GM12878 (cell line): Measurements from ENCODE around the gene TNFRSF8.

ENCODE experiments used
- CHD1 ChIP-seq: IDR thresholded peaks from 2 replicates; pipeline ENCODE4 v1.6.1; 2012; ENCODE audit warnings: low read depth, low read length, improper control_type of control experiment
- CTCF ChIP-seq, 3 experiments: IDR thresholded peaks in 2 of 3; conservative IDR thresholded peaks in 1 of 3; 2 replicates each; pipeline ENCODE4 v1.5.1; 2011; ENCODE audit warnings: low read depth in 3 of 3, low read length in 3 of 3, mild to moderate bottlenecking in 3 of 3, control low read depth in 2 of 3, moderate library complexity in 2 of 3, inconsistent platforms in 1 of 3, mixed read lengths in 1 of 3; ENCODE audit not compliant: control insufficient read depth in 2 of 3, insufficient read depth in 1 of 3; ENCODE audit errors: extremely low read depth in 1 of 3
- DPF2 ChIP-seq: fragments of 450-650 bp; IDR thresholded peaks from 2 replicates; pipeline ENCODE4 v1.6.1; 2017; ENCODE audit warnings: mild to moderate bottlenecking
- ETV6 ChIP-seq, 2 experiments: fragments of 450-650 bp in 1 of 2; IDR thresholded peaks in 1 of 2; conservative IDR thresholded peaks in 1 of 2; 2 replicates each; pipeline ENCODE4 v1.6.1; 2014; ENCODE audit warnings: antibody characterized with exemption in 1 of 2, borderline replicate concordance in 1 of 2, low read depth in 1 of 2, mild to moderate bottlenecking in 1 of 2, moderate library complexity in 1 of 2
- FOS ChIP-seq: IDR thresholded peaks from 3 replicates; pipeline ENCODE4 v1.6.1; 2011; ENCODE audit warnings: borderline replicate concordance; ENCODE audit not compliant: insufficient read length; ENCODE audit errors: extremely low read depth
- NRF1 ChIP-seq: conservative IDR thresholded peaks from 2 replicates; pipeline ENCODE4 v1.6.1; 2011; ENCODE audit warnings: mild to moderate bottlenecking, low read depth, low read length, improper control_type of control experiment
- RAD21 ChIP-seq: IDR thresholded peaks from 2 replicates; pipeline ENCODE4 v1.6.1; 2011; ENCODE audit warnings: mild to moderate bottlenecking, low read depth, low read length, moderate library complexity; ENCODE audit not compliant: insufficient read depth
- TAF1 ChIP-seq: IDR thresholded peaks from 2 replicates; pipeline ENCODE4 v1.6.1; 2011; ENCODE audit warnings: mild to moderate bottlenecking, low read depth, low read length, borderline replicate concordance
- TCF12 ChIP-seq: IDR thresholded peaks from 2 replicates; pipeline ENCODE4 v1.6.1; 2011; ENCODE audit warnings: low read depth, mild to moderate bottlenecking, low read length
- ZNF207 ChIP-seq: fragments of 450-650 bp; IDR thresholded peaks from 2 replicates; pipeline ENCODE4 v1.6.1; 2014; ENCODE audit warnings: antibody characterized with exemption, mild to moderate bottlenecking, borderline replicate concordance

- TF ChIP-seq DPF2, result no peak
- no peak for TF ChIP-seq TAF1
- TF ChIP-seq RAD21, result no peak
- no peak for TF ChIP-seq TCF12
- TF ChIP-seq NRF1, result no peak
- no peak for TF ChIP-seq ZNF207
- no peak for TF ChIP-seq CTCF (IDR thresholded peaks at IDR 0.05 in 2 of 3, conservative IDR thresholded peaks at IDR 0.05 in 1 of 3; ENCODE audit: control insufficient read depth in 2 of 3, extremely low read depth in 1 of 3, insufficient read depth in 1 of 3, low read depth in 3 of 3, low read length in 3 of 3)
- no peak for TF ChIP-seq ETV6 (conservative IDR thresholded peaks at IDR 0.05 in 1 of 2, IDR thresholded peaks at IDR 0.05 in 1 of 2; ENCODE audit: borderline replicate concordance in 1 of 2, low read depth in 1 of 2)
- no peak for TF ChIP-seq CHD1
- no peak for TF ChIP-seq FOS
These were observed 35.7 kb downstream of the TNFRSF8 start for GRCh38 chr1:12098786-12099185.
